Tibial nerve (tissue), 4 donors: ENCODE results near the gene RCOR1.

Experiments used
- EP300 ChIP-seq, 2 donors: sonication (generic); formaldehyde crosslinking; IDR thresholded peaks; one replicate each; pipeline ENCODE4 v1.6.1; 2017; ENCODE audit warnings: antibody characterized with exemption in 2 of 2, mild to moderate bottlenecking in 1 of 2
- POLR2A ChIP-seq, 2 donors: fragments of 450-650 bp; IDR thresholded peaks; one replicate each; pipeline ENCODE4 v1.6.1; 2017; ENCODE audit warnings: antibody characterized with exemption in 2 of 2, mild to moderate bottlenecking in 2 of 2, moderate library complexity in 2 of 2
- TF ChIP-seq, protein P1 (sequence below), 5 experiments: fragments of 200-600 bp in 3 of 5; fragments of 450-650 bp in 2 of 5; sonication (generic) in 3 of 5; IDR thresholded peaks; one replicate each; pipeline ENCODE4 v1.5.1; 2016 to 2019; ENCODE audit warnings: antibody characterized with exemption in 5 of 5, mild to moderate bottlenecking in 3 of 5, moderate library complexity in 2 of 5

DNA sequence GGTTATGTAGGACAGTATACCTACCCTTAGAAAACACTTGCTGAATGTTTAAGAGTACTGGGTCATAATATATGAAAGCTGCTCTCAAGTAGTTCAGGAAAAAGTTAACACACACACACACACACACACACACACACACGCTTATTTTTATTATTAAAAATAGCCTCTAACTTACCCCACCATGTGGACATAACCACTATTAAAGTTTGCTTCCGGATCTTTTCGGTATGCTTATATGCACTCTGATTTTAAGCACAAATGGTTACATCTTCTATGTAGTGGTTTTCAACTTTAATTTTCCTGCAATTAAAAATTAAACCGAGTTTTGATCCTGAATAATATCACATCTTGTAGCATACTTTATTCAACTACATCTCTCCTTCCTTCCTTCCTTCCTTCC, 99.9 kb downstream of the RCOR1 start:
- TF ChIP-seq, protein P1, sequence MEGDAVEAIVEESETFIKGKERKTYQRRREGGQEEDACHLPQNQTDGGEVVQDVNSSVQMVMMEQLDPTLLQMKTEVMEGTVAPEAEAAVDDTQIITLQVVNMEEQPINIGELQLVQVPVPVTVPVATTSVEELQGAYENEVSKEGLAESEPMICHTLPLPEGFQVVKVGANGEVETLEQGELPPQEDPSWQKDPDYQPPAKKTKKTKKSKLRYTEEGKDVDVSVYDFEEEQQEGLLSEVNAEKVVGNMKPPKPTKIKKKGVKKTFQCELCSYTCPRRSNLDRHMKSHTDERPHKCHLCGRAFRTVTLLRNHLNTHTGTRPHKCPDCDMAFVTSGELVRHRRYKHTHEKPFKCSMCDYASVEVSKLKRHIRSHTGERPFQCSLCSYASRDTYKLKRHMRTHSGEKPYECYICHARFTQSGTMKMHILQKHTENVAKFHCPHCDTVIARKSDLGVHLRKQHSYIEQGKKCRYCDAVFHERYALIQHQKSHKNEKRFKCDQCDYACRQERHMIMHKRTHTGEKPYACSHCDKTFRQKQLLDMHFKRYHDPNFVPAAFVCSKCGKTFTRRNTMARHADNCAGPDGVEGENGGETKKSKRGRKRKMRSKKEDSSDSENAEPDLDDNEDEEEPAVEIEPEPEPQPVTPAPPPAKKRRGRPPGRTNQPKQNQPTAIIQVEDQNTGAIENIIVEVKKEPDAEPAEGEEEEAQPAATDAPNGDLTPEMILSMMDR (IDR thresholded peaks at IDR 0.05): no peak
- TF ChIP-seq POLR2A (IDR thresholded peaks at IDR 0.05): no peak
- no peak for TF ChIP-seq EP300 (IDR thresholded peaks at IDR 0.05)
